HL-60/S4 treated with phorbol 12-myristate 13-acetate at 8.2 ng/mL for 4 days and 3 days (cell line): ENCODE measurements around the gene GUCY2D.
"Not testable (repeated sequence)": the region's sequence is repeated elsewhere in the genome, so short reads cannot be mapped to it uniquely, and the experiment has no call there.

Source experiments
- in situ Hi-C: fragments of 300-500 bp; cut with MboI; formaldehyde crosslinking; loops from 2 replicates; pipeline ENCODE4 v1.15.0; 2022; ENCODE audit warnings: low sequenced_read_pairs

GUCY2D gene

DNA sequence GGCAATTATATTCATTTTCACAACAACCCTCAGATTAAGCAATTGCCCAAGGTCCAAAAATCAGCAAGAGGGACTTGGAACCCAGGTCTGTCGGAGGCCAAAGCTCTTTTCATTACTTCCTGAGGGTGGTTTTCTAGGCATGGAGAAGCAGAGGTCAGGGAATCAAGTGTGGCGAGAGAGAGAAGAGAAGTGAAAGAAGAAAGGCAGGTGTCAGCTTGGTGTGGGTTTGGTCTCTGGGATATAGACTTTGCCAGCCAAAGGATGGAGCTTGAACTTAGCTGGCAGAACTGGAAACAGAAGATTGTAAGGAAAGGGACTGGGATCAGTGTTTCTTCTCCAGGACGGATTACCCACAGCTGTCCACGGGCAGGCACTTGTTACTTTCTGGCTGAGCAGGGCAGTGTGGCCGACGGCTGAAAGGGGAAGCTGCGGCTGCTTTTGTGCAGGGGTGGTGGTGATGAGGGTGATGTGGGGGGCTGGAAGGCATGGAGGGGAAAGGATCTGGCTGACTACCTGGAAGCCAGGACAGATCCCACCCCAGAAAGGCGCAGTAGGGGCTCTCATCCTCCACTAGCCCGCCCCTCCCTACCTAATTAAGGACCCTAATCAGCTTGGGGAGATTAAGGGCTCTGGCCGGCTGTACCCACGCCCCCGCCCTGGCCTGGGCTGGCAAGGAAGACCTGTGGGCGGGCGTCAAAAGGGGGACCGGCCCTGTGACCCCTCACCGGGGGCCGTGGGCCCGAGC lies at the start of gene GUCY2D:
Gene GUCY2D (plus strand): TSS at position 640 of the 745 bp plus-strand sequence. CDS start 433 bp downstream, outside the sequence.
- in situ Hi-C loops, result no loop called here

DNA sequence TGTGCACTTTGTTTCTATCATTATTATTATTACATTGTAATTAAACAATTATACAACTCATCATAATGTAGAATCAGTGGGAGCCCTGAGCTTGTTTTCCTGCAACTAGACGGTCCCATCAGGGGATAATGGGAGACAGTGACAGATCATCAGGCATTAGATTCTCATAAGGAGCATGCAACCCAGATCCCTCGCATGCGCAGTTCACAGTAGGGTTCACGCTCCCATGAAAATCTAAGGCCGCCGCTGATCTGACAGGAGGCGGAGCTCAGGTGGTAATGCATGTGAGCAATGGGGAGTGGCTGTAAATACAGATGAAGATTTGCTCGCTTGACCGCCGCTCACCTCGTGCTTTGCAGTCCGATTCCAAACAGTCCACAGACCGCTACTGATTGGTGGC lies 49.1 kb upstream of the GUCY2D start:
- in situ Hi-C loops, result not testable (repeated sequence)

DNA sequence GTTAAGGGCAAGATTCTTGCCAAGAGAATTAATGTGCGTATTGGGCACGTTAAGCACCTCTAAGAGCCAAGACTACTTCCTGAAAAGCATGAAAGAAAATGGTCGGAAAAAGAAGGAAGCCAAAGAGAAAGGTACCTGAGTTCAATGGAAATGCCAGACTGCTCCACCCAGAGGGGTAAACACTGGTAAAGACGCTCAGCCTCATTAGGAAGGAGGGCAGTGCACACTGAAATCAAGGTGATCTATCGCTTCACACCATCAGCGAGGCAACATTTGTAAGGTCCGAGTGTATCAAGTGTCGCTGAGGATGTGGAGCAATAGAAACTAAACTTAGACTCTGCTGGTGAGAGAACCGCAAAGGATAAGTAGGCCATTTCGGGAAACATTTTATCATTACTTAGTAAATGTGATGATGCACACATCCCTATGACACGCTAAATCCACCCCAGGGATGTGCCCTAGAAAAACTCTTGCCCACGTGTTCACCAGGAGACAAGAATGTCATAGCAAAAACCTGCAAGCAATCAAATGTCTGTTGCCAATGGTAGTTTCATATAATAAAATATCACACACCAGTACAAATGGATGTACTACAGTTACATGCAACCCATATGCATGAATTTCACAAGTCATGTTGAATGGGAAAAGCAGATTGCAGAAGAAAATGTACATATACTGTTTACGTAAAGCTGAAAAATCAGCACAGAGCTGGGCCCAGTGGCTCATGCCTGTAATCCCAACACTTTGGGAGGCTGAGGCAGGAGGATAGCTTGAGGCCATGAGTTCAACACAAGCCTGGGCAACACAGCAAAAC lies 46.8 kb upstream of the GUCY2D start:
- in situ Hi-C loops, result no loop called here

DNA sequence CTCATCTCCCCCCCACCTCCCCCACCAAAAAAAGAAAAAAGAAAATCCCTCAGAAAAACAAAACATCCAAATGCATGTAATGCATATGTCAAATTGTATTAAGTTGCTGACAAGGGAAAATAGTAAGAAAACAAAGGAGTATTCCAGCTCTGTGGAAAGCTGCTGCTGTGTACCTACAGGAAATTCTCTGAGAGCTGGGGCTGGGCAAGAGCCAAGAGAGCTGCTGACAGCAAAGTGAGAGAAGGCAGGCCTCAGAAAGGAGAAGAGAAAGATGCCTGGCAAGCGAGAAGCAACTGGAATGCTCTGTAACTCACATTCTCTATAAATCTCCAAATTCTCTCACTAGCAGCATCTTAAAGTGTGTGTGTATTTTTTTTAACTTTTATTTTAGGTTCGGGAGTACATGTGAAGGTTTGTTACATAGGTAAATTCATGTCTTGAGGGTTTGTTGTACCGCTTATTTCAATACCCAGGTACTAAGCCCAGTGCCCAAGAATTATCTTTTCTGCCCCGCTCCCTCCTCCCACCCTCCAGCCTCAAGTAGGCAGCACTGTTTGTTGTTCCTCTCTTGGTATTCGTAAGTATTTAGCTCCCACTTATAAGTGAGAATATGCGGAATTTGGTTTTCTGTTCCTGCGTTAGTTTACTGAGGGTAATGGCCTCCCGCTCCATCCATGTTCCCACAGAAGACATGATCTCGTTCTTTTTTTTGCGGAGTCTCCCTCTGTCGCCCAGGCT lies 46.0 kb upstream of the GUCY2D start:
- in situ Hi-C loops, result no loop called here

DNA sequence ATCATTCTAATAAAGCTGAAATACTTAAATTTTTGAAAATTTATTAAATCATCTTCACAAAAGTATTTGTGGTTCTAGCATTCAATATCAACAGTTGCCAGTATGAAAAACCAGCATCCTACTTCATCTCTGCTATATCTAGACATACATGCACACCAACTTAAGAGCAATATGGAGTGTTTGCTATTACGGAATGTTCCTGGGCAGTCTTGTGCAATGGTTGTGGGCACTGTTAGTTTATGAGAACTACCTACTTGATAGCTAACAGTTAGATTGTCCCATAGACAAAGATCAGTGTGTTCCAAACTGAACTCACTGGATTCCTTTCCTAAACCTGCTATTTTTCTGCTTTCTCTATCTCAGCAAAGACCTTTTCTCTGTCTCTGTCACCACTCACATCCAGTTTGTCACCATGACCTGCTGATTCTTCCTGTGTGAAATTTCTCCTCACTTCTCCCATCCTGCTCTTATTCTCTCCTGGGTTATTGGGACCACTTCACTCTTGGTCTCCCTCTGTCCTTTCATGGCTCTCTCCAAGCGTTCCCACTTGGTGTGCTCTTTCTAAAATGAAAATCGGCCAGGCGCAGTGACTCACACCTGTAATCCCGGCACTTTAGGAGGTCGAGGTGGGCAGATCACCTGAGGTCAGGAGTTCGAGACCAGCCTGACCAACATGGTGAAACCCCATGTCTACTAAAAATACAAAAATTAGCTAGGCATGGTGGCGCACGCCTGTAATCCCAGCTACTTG lies 42.7 kb upstream of the GUCY2D start:
- in situ Hi-C loops, result no loop called here

DNA sequence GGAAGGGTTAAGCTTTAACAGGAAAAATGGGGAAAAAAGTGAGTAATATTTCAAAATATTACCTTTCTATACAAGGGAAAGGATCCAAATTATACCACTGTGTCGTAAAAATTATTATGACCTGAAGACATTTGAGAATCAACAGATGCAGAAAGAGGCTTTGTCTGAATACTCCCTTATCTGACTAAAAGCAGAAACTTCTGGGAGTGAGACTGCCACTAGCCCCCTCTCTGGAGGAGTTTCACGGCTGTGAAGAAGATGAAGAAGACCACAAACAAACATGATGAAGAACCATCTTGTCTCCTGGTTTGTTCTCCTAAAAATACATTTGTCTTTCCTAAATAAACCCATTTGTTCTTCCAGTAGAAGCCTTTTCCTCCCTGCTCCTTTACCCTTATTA lies 41.0 kb upstream of the GUCY2D start:
- in situ Hi-C loops, result no loop called here

DNA sequence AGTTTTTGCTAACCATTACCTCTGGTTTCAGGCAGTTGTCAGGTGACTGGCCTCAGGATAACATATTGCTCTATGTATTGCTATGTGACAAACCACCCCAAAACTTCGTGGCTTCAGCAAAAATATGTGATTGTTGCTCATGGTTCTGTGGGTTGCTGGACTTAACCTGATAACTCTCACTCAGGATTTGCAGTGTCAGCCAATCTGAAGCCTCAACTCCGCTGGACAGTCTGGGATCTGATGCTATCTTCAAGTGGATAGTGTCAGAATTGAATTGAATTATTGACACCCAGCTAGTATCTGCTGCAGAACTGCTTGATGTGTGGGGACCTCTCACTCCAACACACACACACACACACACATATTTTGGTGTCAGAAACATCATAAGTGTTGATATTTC lies 34.7 kb upstream of the GUCY2D start:
- in situ Hi-C loops, result no loop called here

DNA sequence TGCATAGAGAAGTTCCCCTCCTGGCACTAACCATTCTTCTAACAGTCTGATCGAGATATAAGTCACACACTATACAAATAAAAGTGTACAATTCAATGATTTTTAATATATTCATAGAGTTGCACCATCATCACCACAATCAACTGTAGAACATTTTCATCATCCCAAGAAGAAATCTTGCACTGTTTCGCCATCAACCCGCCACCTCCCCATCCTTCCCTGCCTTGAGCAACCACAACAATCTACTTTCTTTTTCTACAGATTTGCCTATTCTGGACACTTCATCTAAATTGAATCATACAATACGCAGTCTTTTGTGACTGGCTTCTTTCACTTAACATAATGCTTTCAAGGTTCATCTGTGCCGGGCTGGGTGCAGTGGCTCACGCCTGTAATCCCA lies 33.0 kb upstream of the GUCY2D start:
- in situ Hi-C loops, result no loop called here

DNA sequence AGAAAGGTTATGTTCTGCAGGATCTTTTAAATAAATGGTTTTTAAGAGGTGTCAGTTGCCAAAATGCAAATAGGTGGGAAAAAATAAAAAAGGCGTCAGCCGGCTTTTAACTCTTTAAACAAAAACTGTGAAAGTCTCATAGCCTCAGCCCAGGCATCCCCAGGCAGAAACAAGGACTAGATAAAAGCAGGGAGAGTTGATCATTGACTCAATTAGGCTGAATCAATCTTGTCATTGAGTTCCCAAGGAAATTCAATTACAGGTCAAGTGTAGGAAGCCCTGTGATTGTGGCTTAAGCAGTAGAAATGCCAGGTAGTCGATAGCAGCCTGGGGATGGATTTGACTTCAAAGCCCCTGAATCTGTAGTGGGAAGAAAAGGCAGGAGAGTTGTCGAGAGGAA lies 30.8 kb upstream of the GUCY2D start:
- in situ Hi-C loops, result no loop called here

DNA sequence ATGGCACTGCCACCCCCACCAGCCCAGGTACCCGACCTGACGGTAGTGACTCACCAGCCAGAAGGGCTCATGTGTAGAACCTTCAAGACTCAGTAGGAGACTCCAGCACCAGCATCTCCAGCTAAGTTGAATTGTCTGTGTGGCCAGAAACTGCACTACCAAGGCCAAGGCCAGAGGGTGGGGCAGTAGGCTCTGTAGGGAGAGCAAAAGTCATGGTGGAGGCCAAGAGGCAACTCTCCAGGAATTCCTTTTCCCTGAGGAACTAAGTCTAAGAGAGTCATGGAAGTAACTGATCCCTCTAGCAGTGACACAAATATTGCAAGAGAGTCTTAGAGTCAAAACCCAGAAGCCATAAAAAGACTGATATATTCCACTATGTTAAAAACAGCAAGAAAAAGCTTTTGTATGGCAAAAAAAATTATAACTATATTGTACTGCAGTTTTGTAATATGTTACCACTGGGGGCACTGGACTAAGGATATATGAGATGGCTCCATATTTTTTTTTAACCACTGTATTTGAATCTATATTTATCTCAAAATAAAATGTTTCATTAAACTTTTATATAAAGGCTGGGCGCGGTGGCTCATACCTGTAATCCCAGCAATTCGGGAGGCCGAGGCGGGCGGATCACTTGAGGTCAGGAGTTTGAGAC lies 30.2 kb upstream of the GUCY2D start:
- in situ Hi-C loops, result no loop called here

DNA sequence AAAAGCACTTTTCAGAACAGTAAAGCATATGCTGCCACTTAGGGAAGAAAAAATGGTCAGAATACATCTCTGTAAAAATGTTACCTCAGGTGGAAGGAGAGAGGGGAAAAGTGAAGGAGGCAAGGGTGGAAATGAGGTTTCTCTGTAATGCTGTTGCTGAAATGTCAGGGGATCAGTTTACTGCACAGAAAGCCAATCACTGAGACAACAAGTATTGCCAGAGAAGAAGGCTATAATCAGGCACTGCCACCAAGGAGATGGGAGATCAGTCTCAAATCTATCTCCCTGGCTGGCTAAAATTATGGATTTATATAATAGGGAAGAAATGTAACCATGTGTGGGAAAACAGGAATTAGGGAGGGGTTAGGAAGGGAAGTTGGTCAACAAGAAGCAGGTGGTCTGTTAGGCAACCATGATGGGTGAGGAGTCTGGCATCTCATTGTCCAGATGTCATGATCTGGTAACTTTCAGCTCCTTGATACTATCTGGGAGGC lies 27.7 kb upstream of the GUCY2D start:
- in situ Hi-C loops, result no loop called here

DNA sequence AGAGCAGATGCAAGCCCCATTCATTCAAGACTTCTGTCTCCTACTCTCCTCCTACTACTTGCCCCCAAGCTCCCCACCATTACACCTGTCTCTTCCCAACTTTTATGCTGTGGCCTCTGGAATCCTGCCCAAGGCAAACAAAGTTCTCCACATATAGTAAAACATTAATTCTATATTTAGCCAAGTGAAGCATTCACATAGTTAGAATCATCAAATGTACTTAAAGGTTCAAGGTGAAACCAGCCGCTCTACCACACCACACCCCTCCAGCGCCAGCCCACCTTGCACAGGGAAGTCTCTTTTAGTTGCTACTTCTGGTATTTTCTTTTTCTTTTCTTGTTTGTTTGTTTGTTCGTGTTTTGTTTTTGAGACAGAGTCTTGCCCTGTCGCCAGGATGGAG lies 25.4 kb upstream of the GUCY2D start:
- in situ Hi-C loops, result no loop called here

DNA sequence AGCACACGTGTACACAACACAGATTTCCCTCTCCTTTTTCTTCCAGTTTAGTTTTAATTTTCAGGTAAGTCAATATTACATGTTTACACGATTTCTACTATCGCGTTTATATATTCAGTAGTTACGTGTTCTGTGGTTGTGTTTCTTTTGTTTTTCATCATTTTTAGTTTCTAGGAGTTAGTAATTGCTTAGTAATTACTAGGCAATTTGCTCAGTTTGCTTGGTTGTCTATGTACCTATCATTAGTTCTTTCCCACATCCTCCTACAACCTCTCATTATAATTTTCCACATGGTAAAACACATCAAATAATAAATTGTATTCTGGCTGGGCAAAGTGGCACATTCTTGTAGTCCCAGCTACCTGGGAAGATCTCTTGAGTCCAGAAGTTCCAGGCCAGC lies 24.6 kb upstream of the GUCY2D start:
- in situ Hi-C loops, result no loop called here

DNA sequence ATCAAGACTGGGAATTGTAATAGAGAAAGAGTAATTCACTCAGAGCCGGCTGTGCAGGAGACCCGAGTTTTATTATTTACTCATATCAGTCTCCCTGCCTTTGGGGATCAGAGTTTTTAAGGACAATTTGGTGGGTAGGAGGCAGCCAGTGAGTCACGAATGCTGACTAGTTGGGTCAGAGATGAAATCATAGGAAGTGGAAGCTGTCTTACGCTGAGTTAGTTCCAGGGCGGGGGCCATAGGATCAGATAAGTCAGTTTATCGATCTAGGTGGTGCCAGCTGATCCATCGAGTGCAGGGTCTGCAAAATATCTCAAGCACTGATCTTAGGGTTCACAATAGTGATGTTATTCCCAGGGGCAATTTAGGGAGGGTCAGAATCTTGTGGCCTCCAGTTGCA lies 20.2 kb upstream of the GUCY2D start:
- in situ Hi-C loops, result no loop called here

DNA sequence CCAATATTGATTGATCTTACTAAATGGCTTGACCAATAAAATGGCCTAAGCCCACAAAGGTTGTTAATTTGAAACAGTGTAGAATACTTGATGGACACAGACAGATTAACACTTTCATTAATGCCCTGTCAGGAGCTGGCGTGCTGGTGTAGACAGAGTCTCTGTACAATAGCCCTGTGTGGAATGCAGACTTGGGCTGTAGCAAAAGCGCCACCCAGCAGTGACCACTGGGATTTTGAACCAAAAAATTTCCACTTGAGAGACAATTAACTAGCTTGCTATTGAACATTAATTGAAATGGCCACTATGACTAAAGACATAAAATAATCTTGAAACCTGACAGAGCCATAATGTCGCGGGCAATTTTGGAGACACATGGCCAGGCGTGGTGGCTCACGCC lies 19.7 kb upstream of the GUCY2D start:
- in situ Hi-C loops, result no loop called here

DNA sequence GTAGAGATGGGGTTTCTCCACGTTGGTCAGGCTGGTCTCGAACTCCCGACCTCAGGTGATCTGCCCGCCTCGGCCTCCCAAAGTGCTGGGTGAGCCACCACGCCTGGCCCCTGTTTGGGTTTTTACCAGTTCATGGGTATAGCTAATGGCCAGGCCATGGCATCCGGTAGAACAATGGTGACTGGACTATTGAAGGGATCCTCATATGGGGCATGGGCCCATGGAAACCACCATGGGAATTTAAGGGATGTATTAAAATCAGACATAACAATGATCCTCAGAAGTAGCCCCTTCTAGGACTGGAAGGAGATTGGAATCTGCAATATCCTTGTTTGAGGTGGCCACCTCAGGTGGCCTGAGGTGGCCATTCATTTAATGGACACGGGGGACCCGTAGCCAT lies 17.5 kb upstream of the GUCY2D start:
- in situ Hi-C loops, result no loop called here

DNA sequence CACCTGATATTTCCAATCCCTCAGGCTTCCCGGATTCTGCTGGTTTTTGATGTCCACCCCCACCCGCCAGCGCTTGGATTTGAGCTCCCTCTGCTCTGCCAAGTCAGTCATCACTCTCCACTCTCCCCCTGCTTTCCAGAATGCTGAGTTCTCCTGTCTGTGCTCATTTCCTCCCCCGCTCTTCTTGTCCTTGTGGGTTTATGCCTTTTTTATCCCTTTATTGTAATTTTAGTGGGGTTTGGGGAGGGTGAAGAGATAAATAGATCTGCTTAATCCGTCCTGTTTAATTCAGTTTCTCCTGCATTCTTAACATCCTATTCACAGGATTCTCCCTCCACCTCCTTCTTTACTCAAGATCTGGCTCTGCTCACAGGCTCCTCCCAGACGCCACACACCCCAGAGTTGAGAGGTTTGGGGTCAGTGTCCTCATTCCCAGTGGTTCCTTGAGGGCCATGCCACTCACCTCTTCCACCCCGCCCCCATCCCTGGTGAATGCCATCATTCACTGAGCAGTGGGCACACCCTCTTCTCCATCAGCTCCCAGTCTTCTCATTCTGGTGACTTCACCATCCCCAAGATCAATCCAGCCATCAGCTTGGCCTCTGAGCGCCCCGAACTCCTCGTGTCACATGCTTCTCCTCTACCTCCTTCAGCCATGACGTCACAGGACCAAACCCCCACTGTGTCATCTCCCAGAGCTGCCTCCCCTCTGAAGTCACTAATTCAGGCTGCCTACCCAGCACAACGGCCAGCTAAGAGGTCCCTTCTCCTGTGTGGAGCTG lies 15.1 kb upstream of the GUCY2D start:
- in situ Hi-C loops, result no loop called here

DNA sequence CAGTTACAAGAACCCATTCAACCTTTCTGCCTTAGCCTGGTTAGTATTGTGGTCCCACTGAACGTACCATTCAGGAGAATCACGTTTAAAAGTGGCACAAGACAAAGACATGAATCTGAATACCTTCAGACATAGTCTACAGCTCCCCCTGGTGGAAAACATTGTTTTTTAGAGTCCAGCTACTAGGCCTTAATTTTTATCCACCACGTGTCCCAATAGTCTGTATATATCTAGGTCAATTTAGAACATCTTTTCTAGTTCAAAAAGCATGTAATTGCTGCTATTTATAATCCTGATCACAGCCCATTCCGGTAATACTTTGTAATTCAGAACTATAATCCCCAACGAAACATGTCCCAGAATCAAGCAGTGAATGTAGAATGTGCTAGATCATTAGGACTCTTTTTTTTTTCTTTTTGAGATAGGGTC lies 13.7 kb upstream of the GUCY2D start:
- in situ Hi-C loops, result no loop called here
